ENCODE results near the gene MRNIP.

GRCh38 chr5:179906795-179907555, 48.4 kb upstream of the MRNIP start:
- TF ChIP-seq CTCF (IDR thresholded peaks at IDR 0.05) (no peak), POLR2A (IDR thresholded peaks at IDR 0.05) (no peak)

Measured in lower leg skin (tissue), 3 donors.